MM.1S (cell line): Measurements from ENCODE around the gene CDC5L.

Experiments
- DNase-seq: peaks from one replicate; pipeline ENCODE4 v3.0.0-alpha.2; 2015
- H2AFZ ChIP-seq: fragments of 300-600 bp; sonication (generic); 2 replicates; pipeline ENCODE4 v1.6.0; 2016; ENCODE audit warnings: antibody characterized with exemption, low read length
- H3F3A ChIP-seq: fragments of 300-600 bp; sonication (generic); 2 replicates; pipeline ENCODE4 v1.6.1; 2016; ENCODE audit warnings: mild to moderate bottlenecking, antibody characterized with exemption, low read length, moderate library complexity, mixed read lengths; ENCODE audit not compliant: insufficient read depth
- H3K27ac ChIP-seq: fragments of 300-600 bp; sonication (generic); 2 replicates; pipeline ENCODE4 v1.5.1; 2016; ENCODE audit warnings: mild to moderate bottlenecking, low read length
- H3K27me3 ChIP-seq: fragments of 300-600 bp; sonication (generic); replicated peaks from 2 replicates; pipeline ENCODE4 v1.6.0; 2016; ENCODE audit warnings: low read length; ENCODE audit not compliant: insufficient read depth
- H3K36me3 ChIP-seq: fragments of 300-600 bp; sonication (generic); replicated peaks from 2 replicates; pipeline ENCODE4 v1.6.1; 2016; ENCODE audit warnings: mild to moderate bottlenecking, low read length, mixed read lengths; ENCODE audit not compliant: insufficient read depth
- H3K4me1 ChIP-seq: fragments of 300-600 bp; sonication (generic); 2 replicates; pipeline ENCODE4 v1.6.1; 2016; ENCODE audit warnings: low read length, mixed read lengths
- H3K4me2 ChIP-seq: fragments of 300-600 bp; sonication (generic); 2 replicates; pipeline ENCODE4 v1.6.0; 2016; ENCODE audit warnings: low read depth, low read length
- H3K4me3 ChIP-seq: fragments of 300-600 bp; sonication (generic); 2 replicates; pipeline ENCODE4 v1.5.1; 2016; ENCODE audit warnings: low read length, mixed read lengths
- H3K79me2 ChIP-seq: fragments of 300-600 bp; sonication (generic); 2 replicates; pipeline ENCODE4 v1.6.1; 2016; ENCODE audit warnings: mixed run types, low read length, mixed read lengths
- H3K9ac ChIP-seq: fragments of 300-600 bp; sonication (generic); 2 replicates; pipeline ENCODE4 v1.6.1; 2016; ENCODE audit warnings: low read length, mixed read lengths
- H3K9me2 ChIP-seq: fragments of 300-600 bp; sonication (generic); replicated peaks from 2 replicates; pipeline ENCODE4 v1.6.1; 2016; ENCODE audit warnings: mild to moderate bottlenecking, low read length, mixed read lengths; ENCODE audit not compliant: insufficient read depth
- H3K9me3 ChIP-seq: fragments of 300-600 bp; sonication (generic); replicated peaks from 2 replicates; pipeline ENCODE4 v1.6.1; 2016; ENCODE audit warnings: mild to moderate bottlenecking, low read length, mixed read lengths; ENCODE audit not compliant: insufficient read depth
- H4K20me1 ChIP-seq: fragments of 300-600 bp; sonication (generic); 2 replicates; pipeline ENCODE4 v1.6.1; 2016; ENCODE audit warnings: mild to moderate bottlenecking, low read length, moderate library complexity, mixed read lengths; ENCODE audit not compliant: insufficient read depth
- EZH2 ChIP-seq: fragments of 300-600 bp; sonication (generic); optimal IDR thresholded peaks from 2 replicates; pipeline ENCODE3; 2017; ENCODE audit warnings: low read depth, mild to moderate bottlenecking, antibody characterized with exemption, low read length, mixed read lengths
- EZH2phosphoT487 ChIP-seq: fragments of 300-600 bp; sonication (generic); IDR thresholded peaks from 2 replicates; pipeline ENCODE4 v1.6.1; 2018; ENCODE audit warnings: antibody characterized with exemption, low read length
- TF ChIP-seq, protein P1 (sequence below): fragments of 300-600 bp; sonication (generic); IDR thresholded peaks from 2 replicates; pipeline ENCODE4 v1.5.1; 2016; ENCODE audit warnings: antibody characterized with exemption, low read length, mixed read lengths

CDC5L gene

GRCh38 chr6:44466955-44467354 is 79.4 kb downstream of the CDC5L start:
- Histone ChIP-seq H3K9ac (no peak overlapping the region), H3K4me1 (no peaks in the 10 kb centered on the region), H4K20me1 (no peaks in the 10 kb centered on the region), H3K4me2 (no peak overlapping the region), H3K9me2 (no peaks in the 10 kb centered on the region), H3K79me2 (no peaks in the 10 kb centered on the region), H3F3A (no peaks in the 10 kb centered on the region), H2AFZ (no peak overlapping the region), H3K27ac (no peak overlapping the region), H3K36me3 (no peaks in the 10 kb centered on the region), H3K4me3 (no peak overlapping the region), H3K9me3 (no peaks in the 10 kb centered on the region), H3K27me3 (no peaks in the 10 kb centered on the region)
- TF ChIP-seq EZH2phosphoT487 (no peak), EZH2 (no peak)
- TF ChIP-seq, protein P1, sequence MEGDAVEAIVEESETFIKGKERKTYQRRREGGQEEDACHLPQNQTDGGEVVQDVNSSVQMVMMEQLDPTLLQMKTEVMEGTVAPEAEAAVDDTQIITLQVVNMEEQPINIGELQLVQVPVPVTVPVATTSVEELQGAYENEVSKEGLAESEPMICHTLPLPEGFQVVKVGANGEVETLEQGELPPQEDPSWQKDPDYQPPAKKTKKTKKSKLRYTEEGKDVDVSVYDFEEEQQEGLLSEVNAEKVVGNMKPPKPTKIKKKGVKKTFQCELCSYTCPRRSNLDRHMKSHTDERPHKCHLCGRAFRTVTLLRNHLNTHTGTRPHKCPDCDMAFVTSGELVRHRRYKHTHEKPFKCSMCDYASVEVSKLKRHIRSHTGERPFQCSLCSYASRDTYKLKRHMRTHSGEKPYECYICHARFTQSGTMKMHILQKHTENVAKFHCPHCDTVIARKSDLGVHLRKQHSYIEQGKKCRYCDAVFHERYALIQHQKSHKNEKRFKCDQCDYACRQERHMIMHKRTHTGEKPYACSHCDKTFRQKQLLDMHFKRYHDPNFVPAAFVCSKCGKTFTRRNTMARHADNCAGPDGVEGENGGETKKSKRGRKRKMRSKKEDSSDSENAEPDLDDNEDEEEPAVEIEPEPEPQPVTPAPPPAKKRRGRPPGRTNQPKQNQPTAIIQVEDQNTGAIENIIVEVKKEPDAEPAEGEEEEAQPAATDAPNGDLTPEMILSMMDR = no peak
- no peak for DNase-seq

DNA sequence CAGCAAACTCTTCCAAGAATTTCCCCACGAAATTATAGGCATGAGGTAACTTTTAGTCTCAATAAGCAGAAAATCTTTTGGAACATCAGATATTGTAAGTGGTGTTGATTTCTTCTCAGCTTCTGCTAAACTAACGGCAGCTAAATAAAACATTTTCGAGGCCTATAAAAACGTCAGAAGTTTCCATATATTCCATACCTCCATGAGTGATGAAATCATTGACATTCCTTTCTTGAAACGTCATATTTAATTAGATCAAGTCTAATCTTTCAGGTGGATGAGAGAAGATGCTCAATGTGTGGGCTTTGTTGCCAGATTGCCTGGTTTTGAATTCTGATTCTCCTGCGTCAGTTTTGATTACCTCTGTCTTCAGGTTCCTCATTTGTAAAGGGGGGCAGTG is 81.3 kb downstream of the CDC5L start:
- Histone ChIP-seq H4K20me1 (no peaks in the 10 kb centered on the region), H3K4me3 (no peak overlapping the region), H3K36me3 (no peaks in the 10 kb centered on the region), H3K4me2 (no peak overlapping the region), H3K79me2 (no peaks in the 10 kb centered on the region), H3K27me3 (no peaks in the 10 kb centered on the region), H3K9me3 (no peaks in the 10 kb centered on the region), H3K9ac (no peak overlapping the region), H3F3A (no peaks in the 10 kb centered on the region), H3K27ac (no peak overlapping the region), H3K4me1 (no peaks in the 10 kb centered on the region), H2AFZ (no peak overlapping the region), H3K9me2 (no peaks in the 10 kb centered on the region)
- TF ChIP-seq EZH2phosphoT487 = no peak
- TF ChIP-seq, protein P1 = no peak
- DNase-seq = no peak

DNA sequence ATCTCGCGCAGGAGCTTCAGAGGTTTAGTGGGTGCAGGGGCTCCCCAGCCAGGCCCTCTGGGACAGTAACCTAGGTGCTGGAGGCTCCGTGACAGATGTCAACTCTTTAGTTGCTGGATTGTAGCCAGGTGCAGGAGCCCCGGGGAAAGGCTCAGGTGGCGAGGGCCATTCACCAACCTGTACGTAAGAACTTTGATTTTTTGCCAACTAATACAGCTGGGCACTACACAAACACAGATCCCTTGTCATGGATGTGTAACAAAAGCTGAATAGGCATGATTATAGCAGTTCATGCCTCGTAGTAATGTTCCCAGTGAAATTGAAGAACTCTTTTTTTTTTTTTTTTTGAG is 82.6 kb downstream of the CDC5L start:
- no peaks in the 10 kb centered on the region for H4K20me1 ChIP-seq
- TF ChIP-seq EZH2phosphoT487 (no peak), EZH2 (no peak)
- TF ChIP-seq, protein P1 = no peak
- H3K36me3 ChIP-seq = no peaks in the 10 kb centered on the region
- H3K27me3 ChIP-seq = no peaks in the 10 kb centered on the region
- no peaks in the 10 kb centered on the region for H3K79me2 ChIP-seq
- no peak overlapping the region for H3K9ac ChIP-seq
- no peak overlapping the region for H2AFZ ChIP-seq
- H3K9me3 ChIP-seq = no peaks in the 10 kb centered on the region
- H3K4me1 ChIP-seq = no peaks in the 10 kb centered on the region
- H3F3A ChIP-seq = no peaks in the 10 kb centered on the region
- DNase-seq = no peak
- no peaks in the 10 kb centered on the region for H3K9me2 ChIP-seq
- H3K27ac ChIP-seq = no peak overlapping the region
- no peak overlapping the region for H3K4me2 ChIP-seq
- H3K4me3 ChIP-seq = no peak overlapping the region
